ENCODE measurements around the gene C1orf146.
"Not testable (repeated sequence)": the region's sequence is repeated elsewhere in the genome, so short reads cannot be mapped to it uniquely, and the experiment has no call there.

C1orf146 gene

GRCh38 chr1:92274939-92275338 is 57.2 kb downstream of the C1orf146 start:
- DNase-seq (ENCODE audit: low read depth) = no peak

DNA sequence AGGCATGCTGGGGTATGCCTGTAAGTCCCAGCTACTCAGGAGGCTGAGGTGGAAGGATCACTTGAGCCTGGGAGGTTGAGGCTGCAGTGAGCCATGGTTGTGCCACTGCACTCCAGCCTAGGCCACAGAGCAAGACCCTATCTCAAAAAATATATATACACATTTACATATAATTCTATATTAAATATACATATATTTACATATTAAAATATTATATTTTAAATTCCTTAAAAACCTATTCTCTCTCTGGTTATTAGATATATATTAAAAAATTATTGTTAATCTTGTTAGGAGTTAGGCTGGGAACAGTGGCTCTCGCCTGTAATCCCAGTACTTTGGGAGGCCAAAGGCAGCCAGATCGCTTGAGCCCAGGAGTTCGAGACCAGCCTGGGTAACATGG is 58.4 kb downstream of the C1orf146 start:
- DNase-seq (ENCODE audit: low read depth) = no peak

- no peak for DNase-seq (ENCODE audit: low read depth)
Measured at GRCh38 chr1:92277105-92277723, 59.5 kb downstream of the C1orf146 start.

GRCh38 chr1:92279781-92280180 is 62.1 kb downstream of the C1orf146 start:
- not testable (repeated sequence) for DNase-seq (ENCODE audit: low read depth)

DNA sequence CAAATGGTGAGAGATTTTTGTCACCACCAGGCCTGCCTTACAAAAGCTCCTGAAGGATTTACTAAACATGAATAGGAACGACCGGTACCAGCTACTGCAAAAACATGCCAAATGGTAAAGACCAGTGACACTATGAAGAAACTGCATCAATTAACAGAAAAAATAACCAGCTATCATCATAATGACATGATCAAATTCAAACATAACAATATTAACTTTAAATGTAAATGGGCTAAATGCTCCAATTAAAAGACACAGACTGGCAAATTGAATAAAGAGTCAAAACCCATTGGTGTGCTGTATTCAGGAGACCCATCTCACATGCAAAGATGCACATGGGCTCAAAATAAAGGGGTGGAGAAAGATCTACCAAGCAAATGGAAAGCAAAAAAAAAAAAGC is 63.7 kb downstream of the C1orf146 start:
- not testable (repeated sequence) for DNase-seq (ENCODE audit: low read depth)

GRCh38 chr1:92291372-92291999 is 73.8 kb downstream of the C1orf146 start:
- DNase-seq (ENCODE audit: low read depth) = no peak
